NCI-H146 treated with DMSO at 0.1 percent for 48 hours (cell line): ENCODE measurements around the gene PIAS3.
"Not testable (repeated sequence)": the region's sequence is repeated elsewhere in the genome, so short reads cannot be mapped to it uniquely, and the experiment has no call there.

Experiments used
- DNase-seq: peaks from one replicate; lab custom pipeline; 2025; ENCODE audit not compliant: unreplicated experiment; lab: John Stamatoyannopoulos, UW

The PIAS3 gene

GRCh38 chr1:145877923-145878486 lies 19.1 kb upstream of the PIAS3 start:
- DNase-seq = no peak

- DNase-seq = no peak
These were observed 15.8 kb upstream of the PIAS3 start for GRCh38 chr1:145874646-145875045.

GRCh38 chr1:145871994-145872924 lies 13.4 kb upstream of the PIAS3 start:
- DNase-seq = no peak

GRCh38 chr1:145868232-145868631 lies 9.4 kb upstream of the PIAS3 start:
- DNase-seq = no peak

DNA sequence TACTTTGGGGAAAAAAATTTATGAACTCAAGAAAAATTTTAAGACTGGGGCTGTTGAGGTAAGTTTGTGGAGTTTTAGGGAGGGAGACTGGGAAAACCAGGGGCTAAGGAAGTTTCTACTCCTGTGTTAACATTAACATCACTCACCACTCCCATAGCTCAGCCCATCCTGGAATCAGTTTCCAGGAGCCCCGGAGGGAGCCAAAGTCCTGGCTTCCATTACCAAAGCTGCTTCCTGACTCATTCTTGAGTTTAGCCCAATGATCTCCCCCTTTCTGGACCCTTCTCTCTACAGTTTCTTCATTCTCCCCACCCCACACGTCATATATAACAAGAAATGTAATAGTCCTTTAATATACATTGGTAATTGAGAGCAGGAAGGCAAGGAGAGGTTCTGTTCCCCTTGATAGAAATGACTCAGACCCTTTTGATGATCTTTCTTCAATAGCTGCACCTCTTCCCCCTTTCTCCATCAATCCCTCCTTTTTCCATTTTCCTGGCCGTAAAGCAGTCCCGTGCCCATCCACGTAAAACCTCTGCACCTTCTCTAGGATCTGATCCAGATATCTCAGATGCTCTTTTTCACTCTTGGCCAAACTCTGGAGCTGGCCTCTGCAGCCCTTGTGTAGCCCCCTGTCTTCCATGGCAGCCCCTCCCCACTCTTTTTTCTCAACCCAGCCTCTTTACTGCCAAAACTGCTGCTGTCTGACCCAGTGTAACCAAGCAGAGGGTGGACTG lies 4.6 kb upstream of the PIAS3 start:
- no peak for DNase-seq

- DNase-seq = peak; percentile 50
These were observed 676 bp upstream of the PIAS3 start for GRCh38 chr1:145859491-145860023.

GRCh38 chr1:145858238-145858900 lies 512 bp downstream of the PIAS3 start:
- DNase-seq = peak; percentile 47

DNA sequence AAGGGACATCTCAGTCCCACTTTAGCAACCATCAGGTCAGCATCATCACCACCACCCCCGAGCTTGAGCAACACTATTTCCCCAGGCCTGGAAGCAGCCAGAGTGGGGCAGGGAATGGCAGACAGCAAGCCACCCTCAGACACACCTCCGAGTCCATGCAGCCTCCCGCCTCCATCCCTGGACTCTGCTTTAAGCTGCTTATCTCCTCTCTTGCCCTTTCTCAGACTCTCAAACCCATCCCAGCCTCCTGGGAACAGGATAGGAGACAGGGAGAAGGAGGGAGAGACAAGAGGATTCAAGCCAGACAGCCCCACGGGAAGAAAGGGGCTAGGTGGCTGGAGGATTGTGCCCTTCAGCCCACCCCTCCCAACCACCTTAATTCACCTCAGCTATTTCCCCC lies 1.7 kb downstream of the PIAS3 start:
- DNase-seq = no peak

GRCh38 chr1:145855426-145855948 lies 3.4 kb downstream of the PIAS3 start:
- no peak for DNase-seq

GRCh38 chr1:145849356-145850160 lies 9.3 kb downstream of the PIAS3 start:
- DNase-seq = no peak

DNA sequence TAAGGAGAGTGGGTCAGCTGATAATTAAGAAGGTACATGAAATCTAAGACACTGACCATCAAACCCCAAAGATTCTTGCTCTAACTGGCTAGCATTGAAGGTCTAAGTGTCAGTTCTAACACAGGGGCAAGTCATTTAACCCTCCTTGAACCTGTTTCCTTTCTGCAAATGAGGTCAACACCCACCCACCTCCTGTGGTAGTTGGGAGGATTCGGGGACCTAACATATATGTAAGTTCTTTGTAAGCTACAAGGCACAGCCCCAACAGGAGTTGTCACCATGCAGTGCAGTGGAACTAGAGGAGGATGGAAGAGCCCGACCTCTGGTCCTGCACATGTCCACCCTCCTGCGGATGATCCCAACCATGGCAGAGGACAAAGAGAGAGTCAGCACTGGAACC lies 11.1 kb downstream of the PIAS3 start:
- DNase-seq = no peak

DNA sequence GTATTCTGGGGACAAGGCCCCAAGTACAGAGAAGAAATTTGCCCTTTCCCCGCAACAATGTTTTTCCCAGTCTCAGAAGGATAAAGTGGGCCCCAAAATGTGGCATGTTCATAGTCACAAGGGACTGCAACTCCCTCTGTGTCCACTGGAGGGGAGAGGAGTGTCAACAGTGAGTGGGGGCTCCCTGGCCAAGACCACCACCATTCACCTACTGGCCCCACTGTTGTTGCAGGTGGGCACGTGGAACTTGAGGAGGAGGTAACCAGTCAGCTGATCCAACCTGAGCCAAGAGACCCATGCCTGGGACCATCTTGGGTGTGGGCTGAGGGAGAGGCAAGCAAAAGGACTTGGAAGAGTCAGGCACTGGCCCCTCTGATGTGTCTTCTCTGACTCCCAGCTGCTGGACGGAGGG lies 12.7 kb downstream of the PIAS3 start:
- no peak for DNase-seq

GRCh38 chr1:145845514-145846161 lies 13.2 kb downstream of the PIAS3 start, which contains the start of gene NUDT17:
TSS of gene NUDT17 (plus strand) at chr1:145845630. CDS start at chr1:145845641, 11 bp downstream.
- peak; percentile 63 for DNase-seq

GRCh38 chr1:145845144-145845513 lies 13.8 kb downstream of the PIAS3 start:
- peak; percentile 63 for DNase-seq

DNA sequence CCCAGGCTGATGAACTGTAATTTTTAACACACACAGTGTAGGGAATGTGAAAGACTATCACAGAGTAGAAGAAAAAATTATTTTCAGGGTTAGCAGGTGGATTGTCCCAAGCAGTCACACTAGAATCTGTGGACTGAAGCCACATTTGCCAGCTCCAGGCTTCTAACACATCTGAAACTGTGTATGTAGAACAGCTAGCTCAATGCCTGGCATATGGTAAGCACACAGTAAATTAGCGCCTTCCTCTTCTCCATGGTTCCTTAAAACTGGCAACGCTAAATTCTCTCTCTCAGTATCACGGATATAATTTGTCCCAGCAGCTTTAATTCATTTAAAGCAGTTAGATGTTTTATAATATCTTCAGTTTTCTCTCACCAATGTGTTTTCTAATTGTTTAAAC lies 15.8 kb downstream of the PIAS3 start:
- no peak for DNase-seq

DNA sequence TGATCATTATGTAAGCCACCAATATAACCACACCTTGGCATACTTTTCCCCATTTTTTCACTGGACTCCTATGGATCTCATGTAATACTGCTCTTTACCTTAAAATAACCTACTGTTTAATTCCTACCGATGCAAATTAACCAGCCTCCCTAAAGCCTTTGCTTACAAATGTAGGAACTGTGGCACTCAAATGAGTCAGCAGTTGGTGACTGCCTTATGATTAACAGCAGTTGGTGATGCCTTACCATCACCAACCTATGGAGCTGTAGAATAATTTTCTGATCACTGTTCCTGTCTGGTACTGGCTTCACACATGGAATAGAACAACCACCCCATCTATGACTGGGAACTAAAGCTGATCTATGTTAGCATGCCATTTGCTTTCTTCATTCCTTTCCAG lies 21.2 kb downstream of the PIAS3 start:
- no peak for DNase-seq

- DNase-seq = not testable (repeated sequence)
These were observed 28.1 kb downstream of the PIAS3 start for GRCh38 chr1:145830810-145831209.

GRCh38 chr1:145828367-145829026 lies 30.4 kb downstream of the PIAS3 start:
- no peak for DNase-seq

DNA sequence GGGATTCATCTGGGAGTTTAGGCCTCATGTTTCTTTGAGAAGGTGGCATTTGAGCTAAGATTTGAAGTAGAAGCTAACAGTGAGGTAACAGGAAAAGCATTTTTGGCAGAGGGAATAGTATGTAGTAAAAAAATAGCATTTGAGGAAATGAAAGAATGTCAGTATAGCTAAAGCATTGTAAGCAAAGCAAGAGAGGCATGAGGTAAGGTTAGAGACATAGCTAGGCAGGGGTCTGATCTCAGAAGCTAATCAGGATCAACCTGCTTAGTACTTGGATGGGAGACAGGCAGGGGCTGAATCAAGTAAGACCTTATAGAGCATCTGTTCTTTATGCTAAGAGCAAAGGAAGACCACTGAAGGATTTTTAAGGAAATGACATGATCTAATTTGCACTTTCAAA lies 30.9 kb downstream of the PIAS3 start:
- no peak for DNase-seq
